ENCODE data around the gene NIPBL. TPM values are rescaled to one million over a fixed set of nuclear protein-coding genes. Genes with fewer than 3 reads are reported as not detected.

The NIPBL gene
- total RNA-seq, 1 donor from 2014 or later = 29.6 TPM

DNA sequence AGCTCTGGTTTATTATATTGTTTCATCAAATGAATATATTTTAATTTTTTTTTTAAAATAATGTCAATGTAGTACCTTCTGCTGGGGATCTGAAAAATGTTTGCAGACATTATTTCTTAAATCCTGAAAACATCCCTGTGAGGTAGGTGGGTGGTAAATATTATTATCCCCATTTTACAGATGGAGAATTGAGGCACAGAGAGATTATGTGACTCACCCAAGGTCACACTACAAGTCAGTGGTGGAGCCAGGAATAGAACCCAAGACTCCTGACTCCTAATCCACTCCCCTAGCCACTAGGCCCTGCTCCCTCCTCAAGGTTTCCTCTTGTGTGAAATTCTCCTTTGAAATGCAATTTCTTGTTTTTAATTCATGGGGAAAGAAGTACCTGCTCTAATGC is 171.4 kb downstream of the NIPBL start:
- H3K27me3 ChIP-seq = no peaks in the 10 kb centered on the region
- DNase-seq (ENCODE audit: low spot score in 2 of 2) = no peak
- TF ChIP-seq, protein P1, sequence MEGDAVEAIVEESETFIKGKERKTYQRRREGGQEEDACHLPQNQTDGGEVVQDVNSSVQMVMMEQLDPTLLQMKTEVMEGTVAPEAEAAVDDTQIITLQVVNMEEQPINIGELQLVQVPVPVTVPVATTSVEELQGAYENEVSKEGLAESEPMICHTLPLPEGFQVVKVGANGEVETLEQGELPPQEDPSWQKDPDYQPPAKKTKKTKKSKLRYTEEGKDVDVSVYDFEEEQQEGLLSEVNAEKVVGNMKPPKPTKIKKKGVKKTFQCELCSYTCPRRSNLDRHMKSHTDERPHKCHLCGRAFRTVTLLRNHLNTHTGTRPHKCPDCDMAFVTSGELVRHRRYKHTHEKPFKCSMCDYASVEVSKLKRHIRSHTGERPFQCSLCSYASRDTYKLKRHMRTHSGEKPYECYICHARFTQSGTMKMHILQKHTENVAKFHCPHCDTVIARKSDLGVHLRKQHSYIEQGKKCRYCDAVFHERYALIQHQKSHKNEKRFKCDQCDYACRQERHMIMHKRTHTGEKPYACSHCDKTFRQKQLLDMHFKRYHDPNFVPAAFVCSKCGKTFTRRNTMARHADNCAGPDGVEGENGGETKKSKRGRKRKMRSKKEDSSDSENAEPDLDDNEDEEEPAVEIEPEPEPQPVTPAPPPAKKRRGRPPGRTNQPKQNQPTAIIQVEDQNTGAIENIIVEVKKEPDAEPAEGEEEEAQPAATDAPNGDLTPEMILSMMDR (IDR thresholded peaks at IDR 0.05) = no peak
- H3K4me1 ChIP-seq = no peaks in the 10 kb centered on the region
- peaks cover 73 to 83% of the 10 kb centered on the region in 2 donors for H3K36me3 ChIP-seq
- no peak overlapping the region for H3K4me3 ChIP-seq
- intact Hi-C loops (cut with DNase I) = no loop called here
- H3K9me3 ChIP-seq = no peaks in the 10 kb centered on the region
- no peak overlapping the region for H3K27ac ChIP-seq

DNA sequence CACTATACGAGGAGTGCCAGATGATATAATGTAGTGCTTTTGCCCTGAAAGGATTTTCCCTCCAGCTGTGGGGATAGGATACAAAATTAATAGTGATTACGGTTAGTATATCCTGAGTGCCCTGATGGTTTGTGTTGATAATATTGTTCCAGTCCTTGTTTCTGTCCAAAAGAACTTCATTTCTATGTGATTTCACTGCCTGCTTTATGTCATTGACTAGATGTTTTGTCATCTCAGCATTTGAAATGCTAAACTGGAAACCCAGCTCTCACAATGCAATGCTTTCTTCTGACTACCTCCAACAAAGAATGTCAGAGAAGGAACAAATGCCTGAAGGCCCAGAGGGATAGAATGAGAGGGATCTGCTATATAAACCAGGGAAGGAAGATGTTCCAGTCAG is 177.8 kb downstream of the NIPBL start:
- DNase-seq (ENCODE audit: low spot score in 2 of 2) = no peak
- no peak overlapping the region for H3K4me3 ChIP-seq
- H3K27me3 ChIP-seq = no peaks in the 10 kb centered on the region
- no peaks in the 10 kb centered on the region for H3K4me1 ChIP-seq
- peaks cover 71 to 77% of the 10 kb centered on the region in 2 donors for H3K36me3 ChIP-seq
- H3K27ac ChIP-seq = no peak overlapping the region
- H3K9me3 ChIP-seq = no peaks in the 10 kb centered on the region
- TF ChIP-seq, protein P1 (IDR thresholded peaks at IDR 0.05) = no peak
- intact Hi-C loops (cut with DNase I) = no loop called here

DNA sequence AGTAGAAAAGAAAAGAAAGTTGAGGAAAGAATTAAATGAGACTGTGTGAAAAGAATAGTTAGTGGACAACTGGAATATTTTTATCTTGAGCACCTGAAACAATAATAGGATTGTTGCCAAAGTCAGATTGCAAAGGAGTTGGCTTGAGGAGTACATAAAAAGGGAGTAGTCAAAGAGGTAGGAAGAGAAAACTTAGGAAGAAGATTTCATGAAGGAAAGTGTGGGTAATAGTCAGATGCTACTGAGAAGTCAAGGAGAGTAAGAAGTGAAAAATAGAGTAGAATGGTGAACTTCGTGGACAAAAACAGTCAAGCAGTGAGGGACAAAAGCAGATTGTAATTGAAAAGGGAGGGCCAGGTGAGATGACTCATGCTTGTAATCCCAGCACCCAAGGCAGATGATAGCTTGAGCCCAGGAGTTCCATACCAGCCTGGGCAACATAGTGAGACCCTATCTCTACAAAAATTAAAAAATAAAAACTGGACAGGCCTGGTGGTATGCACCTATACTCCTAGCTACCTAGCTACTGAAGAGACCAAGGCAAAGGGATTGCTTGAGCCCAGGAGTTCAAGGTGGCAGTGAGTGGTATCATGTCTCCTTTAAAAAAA is 178.9 kb downstream of the NIPBL start:
- H3K9me3 ChIP-seq = no peaks in the 10 kb centered on the region
- H3K27ac ChIP-seq = no peak overlapping the region
- H3K4me1 ChIP-seq = no peaks in the 10 kb centered on the region
- TF ChIP-seq, protein P1 (IDR thresholded peaks at IDR 0.05) = no peak
- H3K4me3 ChIP-seq = no peak overlapping the region
- H3K36me3 ChIP-seq = peaks cover 71 to 76% of the 10 kb centered on the region in 2 donors
- no peaks in the 10 kb centered on the region for H3K27me3 ChIP-seq
- no peak for DNase-seq (ENCODE audit: low spot score in 2 of 2)
- intact Hi-C loops (cut with DNase I) = no loop called here

DNA sequence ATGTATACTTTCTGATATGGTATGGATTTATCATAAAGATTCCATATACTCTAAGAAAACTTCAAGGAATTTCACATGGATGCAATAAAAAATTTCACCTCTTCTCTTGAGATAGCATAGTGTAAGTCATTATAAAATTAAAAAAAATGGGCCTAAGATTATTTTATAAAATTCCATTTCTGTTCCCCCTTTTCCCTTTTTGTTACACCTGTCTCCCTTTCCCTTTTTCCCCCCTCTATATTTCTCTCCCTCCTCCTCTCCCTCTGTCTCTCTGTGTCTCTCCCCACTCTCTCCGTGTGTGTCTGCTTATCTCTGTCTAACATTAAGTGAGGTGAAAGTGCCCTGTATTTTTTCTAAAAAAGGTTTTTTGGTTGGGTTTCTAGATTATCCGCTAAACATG is 180.2 kb downstream of the NIPBL start:
- intact Hi-C loops (cut with DNase I) = no loop called here
- Histone ChIP-seq H3K27ac (no peak overlapping the region), H3K36me3 (peaks cover 72 to 76% of the 10 kb centered on the region in 2 donors), H3K4me3 (no peak overlapping the region), H3K4me1 (no peaks in the 10 kb centered on the region), H3K9me3 (no peaks in the 10 kb centered on the region), H3K27me3 (no peaks in the 10 kb centered on the region)
- TF ChIP-seq, protein P1 (IDR thresholded peaks at IDR 0.05) = no peak
- no peak for DNase-seq (ENCODE audit: low spot score in 2 of 2)

DNA sequence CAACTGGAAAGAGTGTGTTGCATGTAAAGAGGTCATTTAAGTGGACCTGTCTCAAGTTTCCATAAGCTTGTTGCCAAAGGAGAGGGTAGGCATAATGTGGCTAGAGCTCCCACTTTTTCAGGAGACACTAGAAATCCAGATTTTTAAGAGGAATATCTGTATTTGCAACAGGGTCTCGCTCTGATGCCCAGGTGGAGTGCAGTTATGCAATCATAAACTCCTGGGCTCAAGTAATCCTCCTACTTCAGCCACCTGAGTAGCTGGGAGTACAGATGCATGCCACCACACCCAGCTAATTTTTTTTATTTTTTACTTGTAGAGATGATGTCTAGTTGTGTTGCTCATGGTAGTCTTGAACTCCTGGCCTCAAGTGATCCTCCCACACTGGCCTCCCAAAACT is 183.5 kb downstream of the NIPBL start:
- H3K27ac ChIP-seq = no peak overlapping the region
- intact Hi-C loops (cut with DNase I) = no loop called here
- H3K4me1 ChIP-seq = no peaks in the 10 kb centered on the region
- TF ChIP-seq, protein P1 (IDR thresholded peaks at IDR 0.05) = no peak
- H3K27me3 ChIP-seq = no peaks in the 10 kb centered on the region
- peaks cover 72 to 75% of the 10 kb centered on the region in 2 donors for H3K36me3 ChIP-seq
- DNase-seq (ENCODE audit: low spot score in 2 of 2) = no peak
- H3K9me3 ChIP-seq = no peaks in the 10 kb centered on the region
- H3K4me3 ChIP-seq = no peak overlapping the region

DNA sequence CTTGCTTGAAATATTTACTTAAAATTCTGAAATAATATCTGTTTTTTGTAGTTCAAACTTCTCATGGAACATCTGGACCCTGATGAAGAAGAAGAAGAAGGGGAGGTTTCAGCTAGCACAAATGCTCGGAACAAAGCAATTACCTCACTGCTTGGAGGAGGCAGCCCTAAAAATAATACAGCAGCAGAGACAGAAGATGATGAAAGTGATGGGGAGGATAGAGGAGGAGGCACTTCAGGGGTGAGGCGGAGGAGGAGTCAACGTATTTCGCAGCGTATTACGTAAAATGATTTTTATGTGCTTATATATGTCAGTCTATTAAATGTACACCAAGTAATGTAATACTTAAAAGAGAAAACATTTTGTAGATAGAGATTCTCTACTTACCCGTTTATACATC is 187.2 kb downstream of the NIPBL start:
- no peak overlapping the region for H3K27ac ChIP-seq
- DNase-seq (ENCODE audit: low spot score in 2 of 2) = no peak
- H3K9me3 ChIP-seq = no peaks in the 10 kb centered on the region
- H3K36me3 ChIP-seq = peaks cover 53 to 60% of the 10 kb centered on the region in 2 donors
- intact Hi-C loops (cut with DNase I) = no loop called here
- no peak overlapping the region for H3K4me3 ChIP-seq
- no peaks in the 10 kb centered on the region for H3K27me3 ChIP-seq
- no peaks in the 10 kb centered on the region for H3K4me1 ChIP-seq
- TF ChIP-seq, protein P1 (IDR thresholded peaks at IDR 0.05) = no peak

Measured in ascending aorta (tissue), 2 donors.